ENCODE measurements around the gene MCOLN3. TPM values are rescaled to one million over a fixed set of nuclear protein-coding genes. Genes with fewer than 3 reads are reported as not detected.
"Not testable (repeated sequence)": the region's sequence is repeated elsewhere in the genome, so short reads cannot be mapped to it uniquely, and the experiment has no call there.

MCOLN3 gene
- total and polyA plus RNA-seq, 9 donors = 0.72 to 5.9 (median 2.2) TPM

DNA sequence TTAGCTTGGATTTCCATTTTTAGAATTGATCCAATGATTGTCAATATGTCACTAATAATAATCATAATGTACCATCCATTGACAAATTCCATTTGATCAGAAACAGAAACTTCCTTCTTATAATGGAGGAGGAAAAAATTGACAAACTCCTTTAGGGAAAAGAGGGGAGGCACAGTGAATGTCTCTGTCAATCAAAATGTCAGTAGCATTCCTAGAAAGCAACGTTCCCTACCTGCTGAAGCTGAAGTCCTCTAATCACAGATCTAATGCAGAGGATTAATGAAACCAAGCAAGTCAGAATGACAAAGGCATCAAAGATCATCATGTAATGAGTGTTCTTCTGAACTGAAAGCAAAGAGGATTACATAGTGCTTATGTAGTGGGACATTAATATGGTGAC lies 22.4 kb downstream of the MCOLN3 start:
- Histone ChIP-seq H3K4me3 (ENCODE audit: low read length) (no peak overlapping the region), H3K27ac (ENCODE audit: low read length) (no peak overlapping the region), H3K36me3 (ENCODE audit: control insufficient read depth, insufficient read depth, low read length) (no peaks in the 10 kb centered on the region), H3K9me3 (replicated peaks; ENCODE audit: control insufficient read depth, low read depth, low read length) (no peaks in the 10 kb centered on the region), H3K27me3 (ENCODE audit: control insufficient read depth, insufficient read depth, low read length) (no peaks in the 10 kb centered on the region), H3K4me1 (ENCODE audit: control insufficient read depth, insufficient read depth, low read length) (no peaks in the 10 kb centered on the region)
- no CpG with 5 or more reads among the region's 1 CpG for WGBS (ENCODE audit: insufficient coverage)
- no peak for DNase-seq

GRCh38 chr1:85024736-85025135 lies 23.6 kb downstream of the MCOLN3 start:
- Histone ChIP-seq H3K36me3 (ENCODE audit: control insufficient read depth, insufficient read depth, low read length) (no peaks in the 10 kb centered on the region), H3K27me3 (ENCODE audit: control insufficient read depth, insufficient read depth, low read length) (no peaks in the 10 kb centered on the region), H3K4me1 (ENCODE audit: control insufficient read depth, insufficient read depth, low read length) (no peaks in the 10 kb centered on the region), H3K27ac (ENCODE audit: low read length) (no peak overlapping the region), H3K9me3 (replicated peaks; ENCODE audit: control insufficient read depth, low read depth, low read length) (no peaks in the 10 kb centered on the region), H3K4me3 (ENCODE audit: low read length) (no peak overlapping the region)
- DNase-seq = no peak
- WGBS (ENCODE audit: insufficient coverage) = 100% methylated on average over 3 of the region's 3 CpGs

DNA sequence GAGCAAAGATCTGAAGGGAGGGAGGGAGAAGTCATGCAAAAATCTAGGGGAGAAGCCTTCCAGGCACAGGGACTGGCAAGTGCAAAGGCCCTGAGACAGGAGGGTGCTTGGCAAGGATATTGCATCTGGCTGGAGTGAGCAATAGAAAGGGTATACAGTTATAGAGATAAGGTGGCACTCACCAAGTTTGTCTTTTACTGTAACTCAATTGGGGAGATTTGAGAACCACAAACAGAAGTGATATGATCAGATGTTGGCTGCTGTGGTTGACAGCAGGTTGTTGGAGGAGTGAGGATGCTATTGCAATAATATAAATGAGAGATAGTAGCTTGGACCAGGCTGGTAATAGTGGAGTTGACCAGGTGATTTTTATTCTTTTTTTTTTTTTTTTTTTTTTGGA lies 25.6 kb downstream of the MCOLN3 start:
- Histone ChIP-seq H3K27ac (ENCODE audit: low read length) (no peak overlapping the region), H3K27me3 (ENCODE audit: control insufficient read depth, insufficient read depth, low read length) (no peaks in the 10 kb centered on the region), H3K4me1 (ENCODE audit: control insufficient read depth, insufficient read depth, low read length) (no peaks in the 10 kb centered on the region), H3K36me3 (ENCODE audit: control insufficient read depth, insufficient read depth, low read length) (no peaks in the 10 kb centered on the region), H3K4me3 (ENCODE audit: low read length) (no peak overlapping the region), H3K9me3 (replicated peaks; ENCODE audit: control insufficient read depth, low read depth, low read length) (no peaks in the 10 kb centered on the region)
- DNase-seq = no peak

- Histone ChIP-seq H3K9me3 (replicated peaks; ENCODE audit: control insufficient read depth, low read depth, low read length) (no peaks in the 10 kb centered on the region), H3K27ac (ENCODE audit: low read length) (no peak overlapping the region), H3K4me3 (ENCODE audit: low read length) (no peak overlapping the region), H3K36me3 (ENCODE audit: control insufficient read depth, insufficient read depth, low read length) (no peaks in the 10 kb centered on the region), H3K27me3 (ENCODE audit: control insufficient read depth, insufficient read depth, low read length) (no peaks in the 10 kb centered on the region), H3K4me1 (ENCODE audit: control insufficient read depth, insufficient read depth, low read length) (no peaks in the 10 kb centered on the region)
- 25% methylated on average over 2 of the region's 4 CpGs for WGBS (ENCODE audit: insufficient coverage)
- peak; percentile 89 for DNase-seq
Observed at GRCh38 chr1:85019994-85020393, 28.3 kb downstream of the MCOLN3 start.

- WGBS (ENCODE audit: insufficient coverage) = no CpG with 5 or more reads among the region's 1 CpG
- no peak overlapping the region for H3K4me3 ChIP-seq (ENCODE audit: low read length)
- H3K4me1 ChIP-seq (ENCODE audit: control insufficient read depth, insufficient read depth, low read length) = no peaks in the 10 kb centered on the region
Observed at GRCh38 chr1:85015826-85016225, 32.5 kb downstream of the MCOLN3 start.

GRCh38 chr1:85005641-85006040 lies 42.7 kb downstream of the MCOLN3 start:
- not testable (repeated sequence) for H3K27ac ChIP-seq (ENCODE audit: low read length); H3K4me1 ChIP-seq (ENCODE audit: control insufficient read depth, insufficient read depth, low read length); H3K4me3 ChIP-seq (ENCODE audit: low read length); H3K9me3 ChIP-seq (replicated peaks; ENCODE audit: control insufficient read depth, low read depth, low read length); DNase-seq; H3K36me3 ChIP-seq (ENCODE audit: control insufficient read depth, insufficient read depth, low read length)
- WGBS (ENCODE audit: insufficient coverage) = no CpG with 5 or more reads among the region's 1 CpG
- peaks cover 12% of the 10 kb centered on the region for H3K27me3 ChIP-seq (ENCODE audit: control insufficient read depth, insufficient read depth, low read length)

More at GRCh38 chr1:85015826-85016225, 32.5 kb downstream of the MCOLN3 start:
- Histone ChIP-seq H3K27me3 (ENCODE audit: control insufficient read depth, insufficient read depth, low read length) (no peaks in the 10 kb centered on the region), H3K36me3 (ENCODE audit: control insufficient read depth, insufficient read depth, low read length) (no peaks in the 10 kb centered on the region), H3K27ac (ENCODE audit: low read length) (no peak overlapping the region), H3K9me3 (replicated peaks; ENCODE audit: control insufficient read depth, low read depth, low read length) (no peaks in the 10 kb centered on the region)
- no peak for DNase-seq

GRCh38 chr1:85001742-85002141 lies 46.6 kb downstream of the MCOLN3 start:
- Histone ChIP-seq H3K4me1 (ENCODE audit: control insufficient read depth, insufficient read depth, low read length) (peaks cover 15% of the 10 kb centered on the region), H3K9me3 (replicated peaks; ENCODE audit: control insufficient read depth, low read depth, low read length) (no peaks in the 10 kb centered on the region), H3K36me3 (ENCODE audit: control insufficient read depth, insufficient read depth, low read length) (no peaks in the 10 kb centered on the region), H3K27me3 (ENCODE audit: control insufficient read depth, insufficient read depth, low read length) (peaks cover 42% of the 10 kb centered on the region), H3K27ac (ENCODE audit: low read length) (no peak overlapping the region), H3K4me3 (ENCODE audit: low read length) (no peak overlapping the region)
- DNase-seq = no peak

GRCh38 chr1:84998642-84999280 lies 49.5 kb downstream of the MCOLN3 start:
- H3K9me3 ChIP-seq (replicated peaks; ENCODE audit: control insufficient read depth, low read depth, low read length) = no peaks in the 10 kb centered on the region
- peaks cover 51% of the 10 kb centered on the region for H3K27me3 ChIP-seq (ENCODE audit: control insufficient read depth, insufficient read depth, low read length)
- no peak overlapping the region for H3K4me3 ChIP-seq (ENCODE audit: low read length)
- H3K4me1 ChIP-seq (ENCODE audit: control insufficient read depth, insufficient read depth, low read length) = peaks cover 19% of the 10 kb centered on the region
- DNase-seq = no peak
- no peaks in the 10 kb centered on the region for H3K36me3 ChIP-seq (ENCODE audit: control insufficient read depth, insufficient read depth, low read length)
- WGBS (ENCODE audit: insufficient coverage) = 28% methylated on average over 12 of the region's 14 CpGs
- H3K27ac ChIP-seq (ENCODE audit: low read length) = no peak overlapping the region

DNA sequence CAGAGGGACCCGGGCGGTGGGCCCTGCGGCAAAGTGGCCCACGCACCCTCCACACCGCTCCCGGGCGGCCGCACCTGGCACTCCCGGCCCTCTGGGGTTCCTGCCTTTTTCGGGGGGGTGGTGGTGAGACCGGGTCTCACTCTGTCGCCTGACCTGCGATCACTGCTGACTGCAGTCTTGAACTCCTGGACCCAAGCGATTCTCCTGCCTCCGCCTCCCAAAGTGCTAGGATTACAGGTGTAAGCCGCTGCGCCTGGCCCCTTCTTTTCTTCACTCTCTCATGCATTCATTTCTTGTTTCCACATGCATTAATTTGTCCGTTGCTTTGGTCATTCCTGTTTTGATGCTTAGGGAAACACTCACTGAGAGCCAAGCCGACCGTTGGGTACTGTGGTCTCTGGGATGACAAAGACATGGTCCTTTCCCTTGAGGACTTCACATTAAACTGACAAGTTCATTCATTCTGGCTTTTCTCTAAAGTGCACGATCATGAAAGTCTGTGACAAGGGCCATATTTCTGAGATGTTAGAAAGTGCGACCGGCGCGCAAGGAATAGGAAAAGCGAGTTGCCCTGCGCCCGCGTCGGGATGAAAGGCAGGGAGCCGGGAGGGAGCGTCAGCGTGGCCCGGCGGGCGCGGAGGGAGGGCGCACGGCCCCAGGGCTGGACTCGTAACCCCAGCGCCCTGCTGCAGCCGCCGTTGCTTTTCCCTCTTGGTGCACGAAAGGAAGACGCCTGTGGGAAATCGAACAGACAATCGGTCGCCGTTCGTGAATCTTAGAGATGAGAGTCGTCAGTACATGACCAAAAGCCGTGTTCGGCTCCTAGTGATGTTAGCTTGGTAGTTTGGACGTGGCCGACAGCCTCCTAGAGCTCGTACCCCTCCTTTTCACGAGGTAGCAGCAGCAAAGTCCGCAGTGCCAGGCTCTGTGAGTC lies 50.4 kb downstream of the MCOLN3 start:
- Histone ChIP-seq H3K36me3 (ENCODE audit: control insufficient read depth, insufficient read depth, low read length) (no peaks in the 10 kb centered on the region), H3K4me3 (ENCODE audit: low read length) (peak overlapping the region; percentile 37), H3K27ac (ENCODE audit: low read length) (no peak overlapping the region), H3K4me1 (ENCODE audit: control insufficient read depth, insufficient read depth, low read length) (peaks cover 19% of the 10 kb centered on the region), H3K9me3 (replicated peaks; ENCODE audit: control insufficient read depth, low read depth, low read length) (no peaks in the 10 kb centered on the region), H3K27me3 (ENCODE audit: control insufficient read depth, insufficient read depth, low read length) (peaks cover 47% of the 10 kb centered on the region)
- WGBS (ENCODE audit: insufficient coverage) = 1% methylated on average over 42 of the region's 58 CpGs
- DNase-seq = no peak

DNA sequence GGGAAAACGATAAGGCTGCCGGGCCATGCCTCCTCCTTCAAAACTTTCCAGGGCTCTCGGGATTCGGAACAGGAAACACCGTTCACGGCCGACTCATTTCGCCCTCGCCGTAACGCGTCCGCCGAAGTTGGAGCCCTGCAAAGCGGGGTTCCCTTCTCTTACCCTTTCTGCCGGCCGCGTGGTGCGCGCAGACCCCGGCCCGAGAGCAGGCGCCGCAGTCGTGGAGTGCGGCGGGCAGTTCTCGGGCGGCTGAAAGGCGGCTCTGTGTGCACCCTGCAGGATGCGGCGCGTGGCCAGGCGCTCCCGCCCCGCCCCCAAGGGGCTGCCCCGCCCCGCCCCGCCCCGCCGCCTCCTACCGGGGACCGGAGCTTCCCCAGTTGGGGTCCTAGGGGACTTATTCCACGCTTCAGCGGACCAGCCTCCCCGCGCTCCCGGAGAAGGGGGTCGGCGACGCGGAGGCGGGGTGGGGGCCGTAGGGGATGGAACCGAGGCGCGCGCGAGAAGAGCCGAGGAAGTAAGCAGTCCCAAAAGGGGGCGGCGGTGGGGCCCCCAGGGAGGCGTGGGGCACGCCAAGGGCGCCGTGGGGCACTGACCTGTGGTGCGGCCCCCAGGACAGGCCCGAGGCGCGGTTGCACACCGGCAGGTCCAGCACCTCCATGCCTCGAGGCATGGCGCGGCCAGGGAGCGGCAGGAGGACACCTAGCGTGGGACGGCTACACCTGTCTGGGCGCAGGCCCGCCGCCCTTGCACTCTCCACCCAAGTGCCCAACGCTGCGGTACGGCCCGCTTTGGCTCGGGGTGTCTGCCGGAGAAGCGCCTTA lies 51.2 kb downstream of the MCOLN3 start, which contains the start of gene MCOLN2:
Gene MCOLN2 (minus strand): TSS at position 268 of the 821 bp plus-strand sequence. CDS start 241 bp downstream, at position 27.
- H3K4me1 ChIP-seq (ENCODE audit: control insufficient read depth, insufficient read depth, low read length) = peaks cover 19% of the 10 kb centered on the region
- no peak within 1 kb of the TSS for H3K27ac ChIP-seq (ENCODE audit: low read length)
- DNase-seq = no peak
- WGBS (ENCODE audit: insufficient coverage) = under 1% methylated on average over 74 of the region's 87 CpGs
- peaks cover 44% of the 10 kb centered on the region for H3K27me3 ChIP-seq (ENCODE audit: control insufficient read depth, insufficient read depth, low read length)
- H3K36me3 ChIP-seq (ENCODE audit: control insufficient read depth, insufficient read depth, low read length) = no peaks in the 10 kb centered on the region
- H3K9me3 ChIP-seq (replicated peaks; ENCODE audit: control insufficient read depth, low read depth, low read length) = no peaks in the 10 kb centered on the region
- peak within 1 kb of the TSS; percentile 51 for H3K4me3 ChIP-seq (ENCODE audit: low read length)
